GM12891 (cell line): ENCODE measurements around the gene ZBTB16.

Experiments used
- POLR2A ChIP-seq: IDR thresholded peaks from 2 replicates; pipeline ENCODE4 v1.6.1; 2011; ENCODE audit warnings: low read depth, low read length, control low read depth
- POLR2AphosphoS5 ChIP-seq: IDR thresholded peaks from 2 replicates; pipeline ENCODE4 v1.6.1; 2011; ENCODE audit warnings: low read depth, low read length, control low read depth
- POU2F2 ChIP-seq: IDR thresholded peaks from 2 replicates; pipeline ENCODE4 v1.6.1; 2011; ENCODE audit warnings: low read depth, mild to moderate bottlenecking, control low read depth, low read length, moderate library complexity
- SPI1 ChIP-seq: IDR thresholded peaks from 2 replicates; pipeline ENCODE4 v1.6.1; 2011; ENCODE audit warnings: low read depth, low read length, control low read depth
- TAF1 ChIP-seq: IDR thresholded peaks from 2 replicates; pipeline ENCODE4 v1.6.1; 2011; ENCODE audit warnings: low read depth, low read length, control low read depth

DNA sequence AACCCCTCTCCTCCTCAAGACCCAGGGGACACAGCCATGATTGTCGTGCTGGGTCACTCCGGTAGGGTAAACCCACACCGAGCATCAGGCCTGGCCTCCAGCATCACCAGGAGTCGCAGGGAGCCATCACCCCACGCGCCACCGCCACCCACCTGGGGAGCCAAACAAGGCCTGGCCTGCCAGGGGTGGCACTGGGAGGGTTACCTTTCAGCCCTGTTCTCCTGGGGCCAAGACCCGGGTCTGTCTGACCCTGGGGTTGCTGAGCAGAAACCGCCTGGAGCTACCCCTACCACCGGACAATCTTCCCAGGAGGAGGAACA is 197.4 kb downstream of the ZBTB16 start:
- no peak for TF ChIP-seq POLR2AphosphoS5
- TF ChIP-seq TAF1: no peak
- TF ChIP-seq POLR2A: no peak
- no peak for TF ChIP-seq SPI1
- TF ChIP-seq POU2F2: no peak
